ENCODE measurements around the gene CSNK2B.

CSNK2B gene

DNA sequence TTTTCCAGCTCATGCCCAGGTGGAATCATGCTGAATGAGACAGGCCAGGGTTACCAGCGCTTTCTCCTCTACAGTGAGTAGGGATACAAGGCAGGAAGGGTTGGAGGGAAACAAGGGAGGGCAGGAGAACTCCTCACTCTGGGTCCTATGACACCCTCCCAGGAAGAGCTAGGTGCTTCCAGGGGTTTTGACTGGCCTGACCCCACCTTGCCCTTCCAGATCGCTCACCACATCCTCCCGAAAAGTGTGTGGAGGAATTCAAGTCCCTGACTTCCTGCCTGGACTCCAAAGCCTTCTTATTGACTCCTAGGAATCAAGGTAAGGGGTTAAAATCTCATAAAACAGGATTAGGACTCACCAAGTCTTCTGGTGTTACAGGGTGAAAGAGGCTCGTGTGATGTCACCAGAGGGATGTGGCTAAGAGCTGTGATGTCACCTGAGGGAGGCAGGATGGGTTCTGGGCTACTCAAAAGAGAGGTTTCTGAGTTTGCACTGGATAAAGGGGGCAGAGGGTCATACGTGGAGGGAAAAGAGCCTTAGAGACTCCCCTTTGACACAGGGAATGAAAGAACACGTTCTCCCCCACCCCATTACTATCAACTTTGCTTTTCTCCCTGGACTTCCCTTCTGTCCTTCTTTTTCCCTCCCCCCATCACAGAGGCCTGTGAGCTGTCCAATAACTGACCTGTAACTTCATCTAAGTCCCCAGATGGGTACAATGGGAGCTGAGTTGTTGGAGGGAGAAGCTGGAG, 8.3 kb upstream of the CSNK2B start (continued):
- TF ChIP-seq ZNF416 (tag by site-specific recombination; IDR thresholded peaks at IDR 0.05) = no peak
- TF ChIP-seq MEIS1 (CRISPR knock-in tag; IDR thresholded peaks at IDR 0.05; ENCODE audit: borderline replicate concordance) = no peak
- no peak for TF ChIP-seq TSHZ1 (tag by site-specific recombination; IDR thresholded peaks at IDR 0.05; ENCODE audit: borderline replicate concordance)
- no peak for TF ChIP-seq TCF7L2 (IDR thresholded peaks at IDR 0.05; ENCODE audit: borderline replicate concordance, low read depth, low read length)
- no peak for TF ChIP-seq OVOL3 (tag by site-specific recombination; IDR thresholded peaks at IDR 0.05)
- TF ChIP-seq BCL11A (tag by site-specific recombination; IDR thresholded peaks at IDR 0.05; ENCODE audit: low read depth) = no peak
- TF ChIP-seq ZNF600 (tag by site-specific recombination; IDR thresholded peaks at IDR 0.05) = peak; percentile 70
- TF ChIP-seq, protein P1, sequence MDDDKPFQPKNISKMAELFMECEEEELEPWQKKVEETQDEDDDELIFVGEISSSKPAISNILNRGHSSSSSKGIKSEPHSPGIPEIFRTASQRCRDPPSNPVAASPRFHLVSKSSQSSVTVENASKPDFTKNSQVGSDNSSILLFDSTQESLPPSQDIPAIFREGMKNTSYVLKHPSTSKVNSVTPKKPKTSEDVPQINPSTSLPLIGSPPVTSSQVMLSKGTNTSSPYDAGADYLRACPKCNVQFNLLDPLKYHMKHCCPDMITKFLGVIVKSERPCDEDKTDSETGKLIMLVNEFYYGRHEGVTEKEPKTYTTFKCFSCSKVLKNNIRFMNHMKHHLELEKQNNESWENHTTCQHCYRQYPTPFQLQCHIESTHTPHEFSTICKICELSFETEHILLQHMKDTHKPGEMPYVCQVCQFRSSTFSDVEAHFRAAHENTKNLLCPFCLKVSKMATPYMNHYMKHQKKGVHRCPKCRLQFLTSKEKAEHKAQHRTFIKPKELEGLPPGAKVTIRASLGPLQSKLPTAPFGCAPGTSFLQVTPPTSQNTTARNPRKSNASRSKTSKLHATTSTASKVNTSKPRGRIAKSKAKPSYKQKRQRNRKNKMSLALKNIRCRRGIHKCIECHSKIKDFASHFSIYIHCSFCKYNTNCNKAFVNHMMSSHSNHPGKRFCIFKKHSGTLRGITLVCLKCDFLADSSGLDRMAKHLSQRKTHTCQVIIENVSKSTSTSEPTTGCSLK (tag by site-specific recombination; IDR thresholded peaks at IDR 0.05) = no peak
- no peak for TF ChIP-seq ZFP41 (tag by site-specific recombination; IDR thresholded peaks at IDR 0.05; ENCODE audit: borderline replicate concordance)
- TF ChIP-seq ZBTB21 (tag by site-specific recombination; IDR thresholded peaks at IDR 0.05) = peak; percentile 92
- no peak for TF ChIP-seq ZNF501 (tag by site-specific recombination; IDR thresholded peaks at IDR 0.05)
- TF ChIP-seq ZNF175 (tag by site-specific recombination; IDR thresholded peaks at IDR 0.05) = no peak

GRCh38 chr6:31658158-31658688, 7.7 kb upstream of the CSNK2B start:
- H3K4me3 ChIP-seq (ENCODE audit: low read depth, low read length) = peak overlapping the region; percentile 2; the same call in 1 of the 2 replicates
- no peaks in the 10 kb centered on the region for H3K9me3 ChIP-seq (ENCODE audit: control insufficient read depth, insufficient read depth, low read depth, low read length)
- peaks cover 5% of the 10 kb centered on the region; the same call in 1 of the 2 replicates for H3K4me1 ChIP-seq (ENCODE audit: control insufficient read depth, insufficient read depth, low read length)
- ChIA-PET CTCF (interaction anchor here (0.6 to 1.1 kb wide), 4 partner anchors 23 to 1216 kb away, joined by 3 to 4 read pairs (median 3); partner anchors contain the start of genes LST1 and LY6G5C), POLR2A (interaction anchor here (0.9 to 3.2 kb wide), 5 partner anchors 8 to 314 kb away, joined by 3 to 11 read pairs (median 3); partner anchors contain the start of genes DXO, HSPA1B and PRRC2A)
- TF ChIP-seq KLF10 (tag by site-specific recombination; IDR thresholded peaks at IDR 0.05) (no peak), ZNF664 (tag by site-specific recombination; IDR thresholded peaks at IDR 0.05) (no peak), KLF9 (tag by site-specific recombination; IDR thresholded peaks at IDR 0.05; ENCODE audit: low read depth) (no peak), ZNF660 (tag by site-specific recombination; IDR thresholded peaks at IDR 0.05) (no peak), ZNF266 (tag by site-specific recombination; IDR thresholded peaks at IDR 0.05; ENCODE audit: low read depth) (no peak), ZNF510 (tag by site-specific recombination; IDR thresholded peaks at IDR 0.05; ENCODE audit: insufficient replicate concordance) (no peak), ZFP41 (tag by site-specific recombination; IDR thresholded peaks at IDR 0.05; ENCODE audit: borderline replicate concordance) (no peak), ZNF175 (tag by site-specific recombination; IDR thresholded peaks at IDR 0.05) (no peak), ZNF324 (tag by site-specific recombination; IDR thresholded peaks at IDR 0.05) (no peak), EGR2 (tag by site-specific recombination; IDR thresholded peaks at IDR 0.05; ENCODE audit: low read depth) (no peak), ZNF157 (tag by site-specific recombination; IDR thresholded peaks at IDR 0.05) (no peak)
- TF ChIP-seq, protein P2, sequence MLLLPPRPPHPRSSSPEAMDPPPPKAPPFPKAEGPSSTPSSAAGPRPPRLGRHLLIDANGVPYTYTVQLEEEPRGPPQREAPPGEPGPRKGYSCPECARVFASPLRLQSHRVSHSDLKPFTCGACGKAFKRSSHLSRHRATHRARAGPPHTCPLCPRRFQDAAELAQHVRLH (tag by site-specific recombination; IDR thresholded peaks at IDR 0.05) = no peak
- no peak overlapping the region for H3K27ac ChIP-seq (ENCODE audit: extremely low read depth, low read depth, low read length)
- peaks cover 0 to 46% of the 10 kb centered on the region in 2 experiments; a peak in 2 of 3 replicates for H3K36me3 ChIP-seq (ENCODE audit: control insufficient read depth in 2 of 2, insufficient read depth in 1 of 2, low read length in 2 of 2)
